Heart right ventricle (tissue), 16 donors: ENCODE data around the gene TEX44. TPM values are rescaled to one million over a fixed set of nuclear protein-coding genes. Genes with fewer than 3 reads are reported as not detected.
A peak's percentile ranks its signal among the peaks of the same experiment; 100 is the strongest.

Experiments used
- ATAC-seq, 8 donors: fragments of 200-7000 bp; cut with Tn5 transposase; one replicate each; pipeline ENCODE4 v1.9.1; 2020; ENCODE audit warnings: mild to moderate bottlenecking in 8 of 8, moderate library complexity in 8 of 8, moderate number of reproducible peaks in 1 of 8
- DNase-seq, 2 donors: peaks; one replicate each; pipeline ENCODE4 v3.0.0-alpha.2; 2020
- H3K27ac ChIP-seq, 10 donors: fragments of 200-600 bp; sonication (generic) in 2 of 10; one replicate each; pipeline versions ENCODE4 v1.5.0 to v1.8.0; 2020 to 2022; ENCODE audit warnings: mild to moderate bottlenecking in 3 of 10
- H3K27me3 ChIP-seq, 7 donors: fragments of 200-600 bp; one replicate each; pipeline ENCODE4 v1.8.0; 2021 to 2022; ENCODE audit warnings: mild to moderate bottlenecking in 2 of 7
- H3K36me3 ChIP-seq, 9 donors: fragments of 200-600 bp; sonication (generic) in 1 of 9; one replicate each; pipeline versions ENCODE4 v1.5.0 to v1.8.0; 2020 to 2022; ENCODE audit warnings: mild to moderate bottlenecking in 2 of 9
- H3K4me1 ChIP-seq, 9 donors: fragments of 200-600 bp; sonication (generic) in 1 of 9; one replicate each; pipeline versions ENCODE4 v1.5.0 to v1.8.0; 2020 to 2022; ENCODE audit warnings: mild to moderate bottlenecking in 4 of 9
- H3K4me3 ChIP-seq, 10 donors: fragments of 200-600 bp; sonication (generic) in 2 of 10; one replicate each; pipeline versions ENCODE4 v1.5.0 to v1.8.0; 2020 to 2022; ENCODE audit warnings: mild to moderate bottlenecking in 7 of 10, moderate library complexity in 2 of 10
- H3K9me3 ChIP-seq, 11 donors: fragments of 200-600 bp in 10 of 11; sonication (generic) in 2 of 11; one replicate each; pipeline versions ENCODE4 v1.5.0 to v1.8.0; 2013 to 2022; ENCODE audit warnings: mild to moderate bottlenecking in 2 of 11, control low read depth in 1 of 11, moderate library complexity in 1 of 11
- WGBS, 2 donors: extraction: QIAGEN DNeasy Blood & Tissue Kit; methylation state at CpG; one replicate each; pipeline ENCODE4 v1.1.7; 2013; ENCODE audit warnings: inconsistent platforms in 1 of 2; 5-methylcytosine and 5-hydroxymethylcytosine counted together
- intact Hi-C, 10 donors: fragments of 100-400 bp; cut with DNase I; formaldehyde crosslinking; loops; one replicate each; pipeline versions ENCODE4 v1.11.1 to v1.14.2; 2022
- polyA plus RNA-seq, 2 donors: library from polyadenylated mRNA; stranded (reverse); fragments of 200-250 nt; gene quantifications; one replicate each; pipeline ENCODE4 v1.2.3, GENCODE V29; 2013
- total RNA-seq, 10 donors: library from RNA; stranded (reverse); fragmentation: NEBNext Ultra II Directional in 3 of 10; extraction: Animal tissue kit (Norgen Biotek cat#: 25700) in 3 of 10; gene quantifications; one replicate each; pipeline versions ENCODE4 v1.2.1 to v1.2.4, GENCODE V29; 2021 to 2023
- TF ChIP-seq, protein P1 (sequence below), 9 donors: fragments of 200-600 bp; sonication (generic) in 2 of 9; IDR thresholded peaks; one replicate each; pipeline versions ENCODE4 v1.5.0 to v1.8.0; 2021 to 2022; ENCODE audit warnings: antibody characterized with exemption in 9 of 9, mild to moderate bottlenecking in 5 of 9, moderate library complexity in 1 of 9
- donor health status: Arrhythmogenic right ventricular cardiomyopathy.
- donor health status: ischemic (EF 13 %, LVEDD 7.1; RV severe dilation, severe dysfunction).
- donor health status: healthy with polysubstance abuse.
- donor health status: DM: no; HTN: yes; CAD: no.
- donor health status: DM: no; HTN: no; CAD: no.
- donor health status: ischemic (EF 25% LVEDD 6.9; RV normal size, moderate dysfunction).
- donor health status: ischemic (EF 25% LVEDD 5.7; RV mildly dilated, moderate dysfunction).
- donor health status: healthy.
- donor health status: DM: yes; HTN: yes; CAD: no.
- donor health status: Ischemic cardiomyopathy.
- donor health status: ischemic (EF 35%, LVEDD 5.7; RV mildly dilated, moderate dysfunction).
- donor health status: nonischemic (EF 11% LVEDD 7.7; RV severe dilation, severe dysfunction).
- donor health status: DM: yes; HTN: yes; CAD: no.
- donor health status: PGD.
- donor health status: ischemic (EF 29% LVEDD 5.4; RV normal size, mild dysfunction).
- donor health status: nonischemic (EF 23%, LVEDD 6.1; RV moderate dilation, normal function).

TEX44 gene
- total and polyA plus RNA-seq, 12 donors: not detected

DNA sequence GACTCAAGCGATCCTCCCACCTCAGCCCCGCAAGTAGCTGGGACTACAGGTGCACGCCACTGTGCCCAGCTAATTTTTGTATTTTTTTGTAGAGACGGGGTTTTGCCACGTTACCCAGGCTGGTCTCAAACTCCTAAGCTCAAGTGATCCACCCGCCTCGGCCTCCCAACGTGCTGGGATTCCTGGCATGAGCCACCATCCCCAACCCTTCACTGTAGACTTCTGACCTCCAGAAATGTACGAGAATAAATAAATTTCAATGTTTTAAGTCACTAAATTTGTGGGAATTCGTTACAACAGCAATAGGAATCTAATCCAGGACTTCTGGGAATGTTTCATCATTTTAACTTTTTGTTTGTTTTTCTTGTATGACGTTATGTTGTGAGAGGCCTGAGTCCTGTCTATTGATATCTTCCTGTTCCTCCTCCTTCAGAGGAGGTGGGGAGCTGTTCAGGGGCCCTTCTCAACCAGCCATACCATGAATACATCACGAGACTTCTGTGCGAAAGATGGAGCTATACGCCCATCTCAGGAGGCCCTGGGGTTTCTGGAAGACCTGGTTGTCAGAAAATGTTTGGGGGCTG, 40.0 kb downstream of the TEX44 start:
- ATAC-seq (peak in 2 of 8 donors; percentile 20 to 27), DNase-seq (no peak)
- Histone ChIP-seq H3K27ac (peak overlapping the region in 5 of 10 donors; percentile 14 to 53 (median 41)), H3K9me3 (no peaks in the 10 kb centered on the region), H3K36me3 (no peaks in the 10 kb centered on the region), H3K4me1 (peaks cover 0 to 10% (median 8%) of the 10 kb centered on the region in 9 donors), H3K4me3 (no peak overlapping the region), H3K27me3 (no peaks in the 10 kb centered on the region)
- TF ChIP-seq, protein P1, sequence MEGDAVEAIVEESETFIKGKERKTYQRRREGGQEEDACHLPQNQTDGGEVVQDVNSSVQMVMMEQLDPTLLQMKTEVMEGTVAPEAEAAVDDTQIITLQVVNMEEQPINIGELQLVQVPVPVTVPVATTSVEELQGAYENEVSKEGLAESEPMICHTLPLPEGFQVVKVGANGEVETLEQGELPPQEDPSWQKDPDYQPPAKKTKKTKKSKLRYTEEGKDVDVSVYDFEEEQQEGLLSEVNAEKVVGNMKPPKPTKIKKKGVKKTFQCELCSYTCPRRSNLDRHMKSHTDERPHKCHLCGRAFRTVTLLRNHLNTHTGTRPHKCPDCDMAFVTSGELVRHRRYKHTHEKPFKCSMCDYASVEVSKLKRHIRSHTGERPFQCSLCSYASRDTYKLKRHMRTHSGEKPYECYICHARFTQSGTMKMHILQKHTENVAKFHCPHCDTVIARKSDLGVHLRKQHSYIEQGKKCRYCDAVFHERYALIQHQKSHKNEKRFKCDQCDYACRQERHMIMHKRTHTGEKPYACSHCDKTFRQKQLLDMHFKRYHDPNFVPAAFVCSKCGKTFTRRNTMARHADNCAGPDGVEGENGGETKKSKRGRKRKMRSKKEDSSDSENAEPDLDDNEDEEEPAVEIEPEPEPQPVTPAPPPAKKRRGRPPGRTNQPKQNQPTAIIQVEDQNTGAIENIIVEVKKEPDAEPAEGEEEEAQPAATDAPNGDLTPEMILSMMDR (IDR thresholded peaks at IDR 0.05): no peak
- intact Hi-C loops: no loop called here
- 79% methylated on average over 14 of the region's 14 CpGs for WGBS, 2 donors

- WGBS, 2 donors: 92% methylated on average over 13 of the region's 13 CpGs
- peak in 4 of 8 donors; percentile 9 to 45 (median 24) for ATAC-seq
- Histone ChIP-seq H3K4me3 (no peak overlapping the region), H3K27me3 (no peaks in the 10 kb centered on the region), H3K4me1 (peaks cover 0 to 2% (median under 1%) of the 10 kb centered on the region in 9 donors), H3K27ac (peak overlapping the region in 2 of 10 donors; percentile 15 to 44), H3K9me3 (no peaks in the 10 kb centered on the region), H3K36me3 (no peaks in the 10 kb centered on the region)
- intact Hi-C loops: no loop called here
- TF ChIP-seq, protein P1 (IDR thresholded peaks at IDR 0.05): no peak
- no peak for DNase-seq
Observed at GRCh38 chr2:231633241-231633976, 40.7 kb downstream of the TEX44 start.

GRCh38 chr2:231634412-231634811, 41.7 kb downstream of the TEX44 start:
- H3K4me3 ChIP-seq: no peak overlapping the region
- TF ChIP-seq, protein P1 (IDR thresholded peaks at IDR 0.05): no peak
- H3K36me3 ChIP-seq: no peaks in the 10 kb centered on the region
- intact Hi-C loops: no loop called here
- peaks cover 0 to 6% (median 0%) of the 10 kb centered on the region in 9 donors for H3K4me1 ChIP-seq
- DNase-seq (no peak), ATAC-seq (no peak)
- H3K27ac ChIP-seq: peak overlapping the region in 1 of 10 donors; percentile 15
- no peaks in the 10 kb centered on the region for H3K27me3 ChIP-seq
- H3K9me3 ChIP-seq: no peaks in the 10 kb centered on the region
- WGBS, 2 donors: 82 to 85% methylated on average over 2 of the region's 2 CpGs

- ATAC-seq: no peak
- intact Hi-C loops: no loop called here
- Histone ChIP-seq H3K27ac (peak overlapping the region in 1 of 10 donors; percentile 15), H3K27me3 (no peaks in the 10 kb centered on the region), H3K9me3 (no peaks in the 10 kb centered on the region), H3K36me3 (no peaks in the 10 kb centered on the region), H3K4me1 (peaks cover 3 to 11% (median 6%) of the 10 kb centered on the region in 9 donors), H3K4me3 (no peak overlapping the region)
- 68 to 76% methylated on average over 7 to 8 of the region's 8 CpGs for WGBS, 2 donors
- no peak for DNase-seq
- TF ChIP-seq, protein P1 (IDR thresholded peaks at IDR 0.05): no peak
Observed at GRCh38 chr2:231634951-231635875, 42.5 kb downstream of the TEX44 start.
